AG04450 (cell line): ENCODE results near the gene TMEM109. TPM values are rescaled to one million over a fixed set of nuclear protein-coding genes. Genes with fewer than 3 reads are reported as not detected.

Experiments used
- CTCF ChIA-PET: fragments of 300-600, 350-600 bp; formaldehyde crosslinking; extraction: SDS; loops from one replicate; lab custom pipeline; 2022; ENCODE audit warnings: antibody characterized with exemption, inconsistent platforms; lab: Charles Lee
- POLR2A ChIA-PET: fragments of 350-600 bp; formaldehyde crosslinking; extraction: SDS; loops from one replicate; lab custom pipeline; 2021; ENCODE audit warnings: antibody characterized with exemption, inconsistent platforms; lab: Yijun Ruan, JAX
- DNase-seq: peaks from one replicate; pipeline ENCODE4 v3.0.0-alpha.2; 2011; ENCODE audit warnings: low read depth, low spot score
- H3K27ac ChIP-seq: one replicate; pipeline ENCODE4 v1.5.1; 2012; ENCODE audit warnings: low read depth, low read length, control low read depth
- H3K27me3 ChIP-seq: one replicate; pipeline ENCODE4 v1.6.0; 2012; ENCODE audit warnings: low read length; ENCODE audit not compliant: control insufficient read depth, insufficient read depth
- H3K4me3 ChIP-seq: 2 replicates; pipeline ENCODE4 v1.5.1; 2011; ENCODE audit warnings: mild to moderate bottlenecking, low read depth, low read length, control low read depth
- H3K9me3 ChIP-seq: 2 replicates; pipeline ENCODE4 v1.5.1; 2012; ENCODE audit warnings: low read length; ENCODE audit not compliant: control insufficient read depth, insufficient read depth
- CTCF ChIP-seq: IDR thresholded peaks from 2 replicates; pipeline ENCODE4 v1.5.1; 2011; ENCODE audit warnings: low read depth, low read length, control low read depth, inconsistent platforms
- polyA plus RNA-seq: library from polyadenylated mRNA; depleted of rRNA; stranded (reverse); fragments of >200 nt; gene quantifications from 2 replicates; pipeline ENCODE4 v1.2.3, GENCODE V29; 2011

TMEM109 gene
- polyA plus RNA-seq, 1 experiment, result 36.2 TPM

- CTCF ChIA-PET, result interaction anchor here (0.9 to 1.9 kb wide), 4 partner anchors 13 to 38 kb away, joined by 3 to 5 read pairs (median 4); partner anchors contain the start of gene PTGDR2
- Histone ChIP-seq H3K27me3 (peaks cover 10% of the 10 kb centered on the region), H3K27ac (no peak overlapping the region), H3K9me3 (no peaks in the 10 kb centered on the region; the same call in 1 of the 2 replicates), H3K4me3 (no peak overlapping the region)
- POLR2A ChIA-PET, result no interaction called here
- TF ChIP-seq CTCF, result no peak
- DNase-seq, result no peak
These were observed 45.1 kb upstream of the TMEM109 start for GRCh38 chr11:60868682-60869450.

GRCh38 chr11:60869451-60869825 is 44.5 kb upstream of the TMEM109 start:
- no peak for TF ChIP-seq CTCF
- Histone ChIP-seq H3K4me3 (no peak overlapping the region), H3K9me3 (no peaks in the 10 kb centered on the region; the same call in 1 of the 2 replicates), H3K27me3 (peaks cover 6% of the 10 kb centered on the region), H3K27ac (no peak overlapping the region)
- no peak for DNase-seq
- ChIA-PET POLR2A (no interaction called here), CTCF (interaction anchor here (1.7 to 1.9 kb wide), 2 partner anchors 18 to 38 kb away, joined by 4 to 5 read pairs; no protein-coding TSS in a partner anchor)

- TF ChIP-seq CTCF, result no peak
- H3K27me3 ChIP-seq, result peaks cover 5% of the 10 kb centered on the region
- H3K27ac ChIP-seq, result no peak overlapping the region
- no peak overlapping the region for H3K4me3 ChIP-seq
- CTCF ChIA-PET, result interaction anchor here (1.7 to 3.1 kb wide), 3 partner anchors 17 to 39 kb away, joined by 5 to 17 read pairs (median 16); no protein-coding TSS in a partner anchor
- DNase-seq, result no peak
- POLR2A ChIA-PET, result interaction anchor here (0.5 kb wide), 1 partner anchor 19 kb away, joined by 3 read pairs; no protein-coding TSS in a partner anchor
- no peaks in the 10 kb centered on the region; the same call in 1 of the 2 replicates for H3K9me3 ChIP-seq
These were observed 43.7 kb upstream of the TMEM109 start for GRCh38 chr11:60870276-60870675.

- no peak overlapping the region for H3K4me3 ChIP-seq
- DNase-seq, result no peak
- TF ChIP-seq CTCF, result no peak
- CTCF ChIA-PET, result interaction anchor here (0.6 to 3.6 kb wide), 7 partner anchors 10 to 1999 kb away, joined by 4 to 24 read pairs (median 8); partner anchors contain the start of gene PTGDR2
- H3K9me3 ChIP-seq, result no peaks in the 10 kb centered on the region; the same call in 1 of the 2 replicates
- H3K27ac ChIP-seq, result no peak overlapping the region
- POLR2A ChIA-PET, result interaction anchor here (0.5 kb wide), 1 partner anchor 18 kb away, joined by 3 read pairs; no protein-coding TSS in a partner anchor
- H3K27me3 ChIP-seq, result peaks cover 2% of the 10 kb centered on the region
These were observed 43.1 kb upstream of the TMEM109 start for GRCh38 chr11:60870733-60871377.
